A549 (cell line): Measurements from ENCODE around the gene ARTN. TPM values are rescaled to one million over a fixed set of nuclear protein-coding genes. Genes with fewer than 3 reads are reported as not detected.

Experiments used
- ATAC-seq, 2 experiments: fragments of 200-7000 bp in 1 of 2; fragments of >200 bp in 1 of 2; cut with Nextera tagmentation in 1 of 2; cut with Tn5 transposase in 1 of 2; 3 replicates each; pipeline versions ENCODE4 v1.8.0 to v1.9.1; 2018 to 2020; ENCODE audit warnings: mild to moderate bottlenecking in 1 of 2, moderate library complexity in 1 of 2
- CTCF ChIA-PET: fragments of 300-600 bp; sonication (Branson Sonifier 250); formaldehyde crosslinking; extraction: SDS; loops from one replicate; lab custom pipeline; 2021; ENCODE audit warnings: antibody characterized with exemption, inconsistent platforms; lab: Yijun Ruan, JAX
- POLR2A ChIA-PET: fragments of 350-600 bp; formaldehyde crosslinking; extraction: SDS; loops from one replicate; lab custom pipeline; 2021; ENCODE audit warnings: antibody characterized with exemption, inconsistent platforms; lab: Yijun Ruan, JAX
- DNase-seq, 2 experiments: peaks; one replicate each; pipeline versions ENCODE4 v3.0.0 to v3.0.0-alpha.2; 2011 to 2016; ENCODE audit warnings: low read depth in 1 of 2, low spot score in 1 of 2
- FAIRE-seq: peaks from 2 replicates; lab custom pipeline; 2011; peaks lifted over from hg19 to GRCh38; lab: Jason Lieb, UNC
- H3K27ac ChIP-seq, 2 experiments: fragments of >200 bp; sonication (Bioruptor Twin); formaldehyde crosslinking; 3 replicates each; pipeline ENCODE4 v1.5.1; 2016 to 2017
- H3K4me1 ChIP-seq: fragments of >200 bp; sonication (Bioruptor Twin); formaldehyde crosslinking; 3 replicates; pipeline ENCODE4 v1.6.1; 2016
- H3K4me2 ChIP-seq: fragments of >200 bp; sonication (Bioruptor Twin); formaldehyde crosslinking; 3 replicates; pipeline ENCODE4 v1.6.1; 2016
- H3K4me3 ChIP-seq: fragments of >200 bp; sonication (Bioruptor Twin); formaldehyde crosslinking; 3 replicates; pipeline ENCODE4 v1.5.1; 2016
- H3K9me3 ChIP-seq: fragments of >200 bp; sonication (Bioruptor Twin); formaldehyde crosslinking; 3 replicates; pipeline ENCODE4 v1.6.1; 2016
- ATOH8 ChIP-seq: fragments of 250-450 bp; sonication (Bioruptor Pico); IDR thresholded peaks from 2 replicates; pipeline ENCODE4 v1.5.0; 2020; ENCODE audit warnings: low read depth, mild to moderate bottlenecking, moderate library complexity
- BHLHE40 ChIP-seq: IDR thresholded peaks from 2 replicates; pipeline ENCODE4 v1.6.1; 2012; ENCODE audit warnings: low read depth, low read length, inconsistent platforms
- CHD2 ChIP-seq: fragments of 150-350 bp; IDR thresholded peaks from 2 replicates; pipeline ENCODE4 v1.6.1; 2014; ENCODE audit warnings: low read length; ENCODE audit not compliant: partially characterized antibody
- EHF ChIP-seq: fragments of 250-450 bp; sonication (Bioruptor Pico); IDR thresholded peaks from 2 replicates; pipeline ENCODE4 v1.5.0; 2020; ENCODE audit warnings: mild to moderate bottlenecking
- EHMT2 ChIP-seq: fragments of 200-600 bp; sonication (generic); IDR thresholded peaks from 2 replicates; pipeline ENCODE4 v1.6.1; 2016; ENCODE audit warnings: antibody characterized with exemption, low read depth, mild to moderate bottlenecking, moderate library complexity
- FOSL2 ChIP-seq, 2 experiments: fragments of 450-650 bp in 1 of 2; fragments of >200 bp in 1 of 2; sonication (Bioruptor Twin) in 1 of 2; formaldehyde crosslinking; IDR thresholded peaks; 2 replicates each; pipeline versions ENCODE4 v1.5.0 to v1.6.1; 2016 to 2020; ENCODE audit warnings: mild to moderate bottlenecking in 1 of 2, moderate library complexity in 1 of 2
- FOXS1 ChIP-seq: fragments of 250-450 bp; sonication (Bioruptor Pico); IDR thresholded peaks from 2 replicates; pipeline ENCODE4 v1.5.0; 2020; ENCODE audit warnings: mild to moderate bottlenecking, moderate library complexity
- JUN ChIP-seq, 2 experiments: fragments of >200 bp; sonication (Bioruptor Twin); formaldehyde crosslinking; IDR thresholded peaks; 2 replicates in 1 of 2; 3 replicates in 1 of 2; pipeline ENCODE4 v1.6.1; 2016 to 2017
- JUNB ChIP-seq: fragments of >200 bp; sonication (Bioruptor Twin); formaldehyde crosslinking; IDR thresholded peaks from 2 replicates; pipeline ENCODE4 v1.6.1; 2016
- KDM5A ChIP-seq: fragments of 200-600 bp; sonication (generic); IDR thresholded peaks from 2 replicates; pipeline ENCODE4 v1.6.1; 2016; ENCODE audit warnings: antibody characterized with exemption, mild to moderate bottlenecking
- NFE2L2 ChIP-seq: fragments of 150-350 bp; conservative IDR thresholded peaks from 2 replicates; pipeline ENCODE4 v1.6.1; 2014; ENCODE audit warnings: low read length
- NPAS2 ChIP-seq: fragments of 250-450 bp; sonication (Bioruptor Pico); IDR thresholded peaks from 2 replicates; pipeline ENCODE4 v1.8.0; 2022; ENCODE audit warnings: mild to moderate bottlenecking, moderate library complexity, borderline replicate concordance
- NR3C1 ChIP-seq: fragments of >200 bp; sonication (Bioruptor Twin); formaldehyde crosslinking; IDR thresholded peaks from 3 replicates; pipeline ENCODE4 v1.6.1; 2017
- PBX3 ChIP-seq: IDR thresholded peaks from 2 replicates; pipeline ENCODE4 v1.6.1; 2012
- RARB ChIP-seq: fragments of 250-450 bp; sonication (Bioruptor Pico); IDR thresholded peaks from 2 replicates; pipeline ENCODE4 v1.8.0; 2021; ENCODE audit warnings: mild to moderate bottlenecking, moderate library complexity
- RCOR1 ChIP-seq: fragments of 150-350 bp; IDR thresholded peaks from 2 replicates; pipeline ENCODE4 v1.6.1; 2014; ENCODE audit warnings: antibody characterized with exemption, low read length, low read depth
- SMC3 ChIP-seq: fragments of >200 bp; sonication (Bioruptor Twin); formaldehyde crosslinking; IDR thresholded peaks from 3 replicates; pipeline ENCODE4 v1.6.1; 2018; ENCODE audit warnings: inconsistent platforms
- TFCP2L1 ChIP-seq: fragments of 250-450 bp; sonication (Bioruptor Pico); IDR thresholded peaks from 2 replicates; pipeline ENCODE4 v1.5.0; 2021; ENCODE audit warnings: mild to moderate bottlenecking
- ZC3H11A ChIP-seq: fragments of 450-650 bp; IDR thresholded peaks from 2 replicates; pipeline ENCODE4 v1.6.1; 2014; ENCODE audit warnings: antibody characterized with exemption, mild to moderate bottlenecking
- ZFP36 ChIP-seq: fragments of 450-650 bp; IDR thresholded peaks from 2 replicates; pipeline ENCODE4 v1.6.1; 2014; ENCODE audit warnings: borderline replicate concordance; ENCODE audit not compliant: partially characterized antibody
- ZNF302 ChIP-seq: fragments of 250-450 bp; sonication (Bioruptor Pico); IDR thresholded peaks from 2 replicates; pipeline ENCODE4 v1.9.0; 2021; ENCODE audit warnings: inconsistent platforms, mild to moderate bottlenecking, moderate library complexity
- WGBS: methylation state at CpG from one replicate; pipeline ENCODE4 v1.1.6; 2017; ENCODE audit errors: missing lambda C conversion rate; 5-methylcytosine and 5-hydroxymethylcytosine counted together
- polyA plus RNA-seq, 4 experiments: library from polyadenylated mRNA; depleted of rRNA in 3 of 4; stranded (reverse); fragments of >200 nt; fragmentation: RNase III in 1 of 4; extraction: RNeasy Plus Mini Kit Qiagen cat#74134 plus additional on column Dnase treatment in 1 of 4; gene quantifications; 2 replicates in 3 of 4; 3 replicates in 1 of 4; pipeline ENCODE4 v1.2.3, GENCODE V29; 2011 to 2017
- TF ChIP-seq, protein P1 (sequence below): fragments of 150-350 bp; IDR thresholded peaks from 2 replicates; pipeline ENCODE4 v1.6.1; 2014; ENCODE audit warnings: low read depth, mild to moderate bottlenecking, low read length
- TF ChIP-seq, protein P2 (sequence below): fragments of >200 bp; sonication (Bioruptor Twin); formaldehyde crosslinking; IDR thresholded peaks from 2 replicates; pipeline ENCODE4 v1.6.1; 2016
- TF ChIP-seq, protein P3 (sequence below): fragments of 450-650 bp; IDR thresholded peaks from 2 replicates; pipeline ENCODE4 v1.6.1; 2014; ENCODE audit warnings: antibody characterized with exemption
- TF ChIP-seq, protein P4 (sequence below): fragments of 200-600 bp; sonication (generic); IDR thresholded peaks from 2 replicates; pipeline ENCODE4 v1.6.1; 2016; ENCODE audit warnings: antibody characterized with exemption, mild to moderate bottlenecking, moderate library complexity

ARTN gene
- polyA plus RNA-seq, 2 of the 4 experiments (the other 2 are of a cell fraction), result 0.21 to 0.53 TPM

DNA sequence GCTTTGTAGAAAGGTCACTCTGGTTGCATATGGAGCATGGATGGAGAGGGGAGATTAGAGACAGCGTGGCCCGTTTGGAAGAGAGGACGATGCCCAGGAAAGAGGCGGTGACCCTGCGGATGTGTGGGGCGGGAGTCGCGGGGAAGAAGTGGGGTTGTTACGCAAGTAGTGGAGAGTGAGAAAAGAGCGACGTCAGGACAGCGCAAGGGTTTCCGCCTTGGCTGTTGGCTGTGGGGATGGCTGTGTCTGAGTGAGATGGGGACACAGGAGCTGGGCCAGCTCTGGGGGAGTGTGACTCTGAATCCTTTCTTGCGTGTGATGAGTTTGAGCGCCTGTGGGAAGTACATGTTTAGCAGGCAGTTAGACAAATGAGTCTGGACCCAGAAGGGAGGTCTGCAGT is 49.2 kb downstream of the ARTN start:
- ATAC-seq, result no peak
- TF ChIP-seq, protein P1, sequence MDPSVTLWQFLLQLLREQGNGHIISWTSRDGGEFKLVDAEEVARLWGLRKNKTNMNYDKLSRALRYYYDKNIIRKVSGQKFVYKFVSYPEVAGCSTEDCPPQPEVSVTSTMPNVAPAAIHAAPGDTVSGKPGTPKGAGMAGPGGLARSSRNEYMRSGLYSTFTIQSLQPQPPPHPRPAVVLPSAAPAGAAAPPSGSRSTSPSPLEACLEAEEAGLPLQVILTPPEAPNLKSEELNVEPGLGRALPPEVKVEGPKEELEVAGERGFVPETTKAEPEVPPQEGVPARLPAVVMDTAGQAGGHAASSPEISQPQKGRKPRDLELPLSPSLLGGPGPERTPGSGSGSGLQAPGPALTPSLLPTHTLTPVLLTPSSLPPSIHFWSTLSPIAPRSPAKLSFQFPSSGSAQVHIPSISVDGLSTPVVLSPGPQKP, result no peak
- no peak for TF ChIP-seq KDM5A
- no peak for TF ChIP-seq PBX3
- no peak for TF ChIP-seq CHD2
- TF ChIP-seq, all 56 proteins: peak for 0
- H3K4me2 ChIP-seq, result no peak overlapping the region
- DNase-seq (no peak), FAIRE-seq (no peak)
- WGBS, result 96% methylated on average over 15 of the region's 15 CpGs
- H3K4me1 ChIP-seq, result peaks cover 38% of the 10 kb centered on the region; the same call in 2 of the 3 replicates
- no peak overlapping the region for H3K27ac ChIP-seq
- H3K4me3 ChIP-seq, result no peak overlapping the region
- CTCF ChIA-PET, result no interaction called here
- no peaks in the 10 kb centered on the region for H3K9me3 ChIP-seq
- POLR2A ChIA-PET, result no interaction called here

DNA sequence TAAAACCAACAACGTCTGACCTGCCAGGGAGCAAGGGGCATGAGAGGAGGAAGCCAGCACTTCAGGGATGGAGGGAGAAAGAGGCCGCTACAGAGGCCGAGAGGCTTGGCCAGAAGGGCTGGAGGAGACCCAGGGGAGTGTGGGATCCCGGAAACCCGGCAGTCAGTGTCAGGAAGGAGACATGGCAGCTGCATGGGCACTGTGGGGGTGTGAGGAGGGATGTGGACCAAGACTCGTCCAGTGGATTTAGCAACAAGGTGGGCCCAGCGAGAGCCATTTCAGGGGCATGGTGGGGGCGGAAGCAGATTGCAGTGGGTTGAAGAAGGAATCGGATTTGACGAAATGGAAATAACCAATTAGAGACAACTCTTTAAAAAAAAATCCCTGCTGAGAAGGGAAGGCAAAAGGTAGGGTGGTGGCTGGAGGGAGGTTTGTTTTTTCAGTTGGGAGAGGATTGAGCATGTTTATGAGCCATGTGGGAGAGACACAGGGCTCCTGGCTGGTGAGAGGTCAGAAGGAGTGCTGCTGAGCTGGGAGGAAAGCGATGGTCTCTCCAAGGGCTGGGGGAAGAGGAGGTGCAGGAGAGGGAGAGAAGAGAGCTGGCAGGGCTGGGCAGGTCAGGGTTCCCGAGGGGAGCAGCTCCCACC is 49.8 kb downstream of the ARTN start:
- 91% methylated on average over 12 of the region's 12 CpGs for WGBS
- no peak overlapping the region for H3K27ac ChIP-seq
- H3K4me1 ChIP-seq, result peaks cover 32% of the 10 kb centered on the region; the same call in 2 of the 3 replicates
- ChIA-PET POLR2A (no interaction called here), CTCF (no interaction called here)
- no peak for ATAC-seq
- FAIRE-seq, result no peak
- no peak overlapping the region for H3K4me2 ChIP-seq
- no peaks in the 10 kb centered on the region for H3K9me3 ChIP-seq
- TF ChIP-seq EHMT2 (no peak), ZC3H11A (no peak), JUNB (no peak), JUN (IDR thresholded peaks at IDR 0.05) (no peak), ZNF302 (CRISPR knock-in tag) (no peak), ATOH8 (no peak), RCOR1 (no peak), SMC3 (no peak)
- TF ChIP-seq, protein P2, sequence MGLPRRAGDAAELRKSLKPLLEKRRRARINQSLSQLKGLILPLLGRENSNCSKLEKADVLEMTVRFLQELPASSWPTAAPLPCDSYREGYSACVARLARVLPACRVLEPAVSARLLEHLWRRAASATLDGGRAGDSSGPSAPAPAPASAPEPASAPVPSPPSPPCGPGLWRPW, result no peak
- TF ChIP-seq, protein P3, sequence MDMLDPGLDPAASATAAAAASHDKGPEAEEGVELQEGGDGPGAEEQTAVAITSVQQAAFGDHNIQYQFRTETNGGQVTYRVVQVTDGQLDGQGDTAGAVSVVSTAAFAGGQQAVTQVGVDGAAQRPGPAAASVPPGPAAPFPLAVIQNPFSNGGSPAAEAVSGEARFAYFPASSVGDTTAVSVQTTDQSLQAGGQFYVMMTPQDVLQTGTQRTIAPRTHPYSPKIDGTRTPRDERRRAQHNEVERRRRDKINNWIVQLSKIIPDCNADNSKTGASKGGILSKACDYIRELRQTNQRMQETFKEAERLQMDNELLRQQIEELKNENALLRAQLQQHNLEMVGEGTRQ, result no peak
- no peak for DNase-seq
- no peak overlapping the region for H3K4me3 ChIP-seq

DNA sequence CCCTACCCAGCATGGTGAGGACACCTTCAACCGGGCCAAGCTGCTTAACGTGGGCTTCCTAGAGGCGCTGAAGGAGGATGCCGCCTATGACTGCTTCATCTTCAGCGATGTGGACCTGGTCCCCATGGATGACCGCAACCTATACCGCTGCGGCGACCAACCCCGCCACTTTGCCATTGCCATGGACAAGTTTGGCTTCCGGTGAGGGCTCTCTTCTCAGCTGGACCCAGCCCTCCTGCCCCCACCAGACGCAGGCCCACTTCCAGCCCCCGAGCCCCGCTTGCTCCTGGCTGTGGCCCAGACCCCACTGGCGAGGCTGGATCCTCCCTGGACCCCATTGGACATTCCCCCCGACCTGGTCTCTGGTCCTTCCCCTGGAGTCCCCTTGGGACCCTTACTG is 51.3 kb downstream of the ARTN start:
- FAIRE-seq, result no peak
- no peak overlapping the region for H3K4me3 ChIP-seq
- H3K27ac ChIP-seq, result no peak overlapping the region
- whole genome bisulfite sequencing, result 88% methylated on average over 10 of the region's 16 CpGs
- H3K4me2 ChIP-seq, result no peak overlapping the region
- H3K4me1 ChIP-seq, result peaks cover 30% of the 10 kb centered on the region; the same call in 2 of the 3 replicates
- ATAC-seq, result no peak
- no peaks in the 10 kb centered on the region for H3K9me3 ChIP-seq
- ChIA-PET CTCF (interaction anchor here (1.6 kb wide), 1 partner anchor 62 kb away, joined by 3 read pairs; no protein-coding TSS in a partner anchor), POLR2A (no interaction called here)
- DNase-seq, result no peak
- no peak for TF ChIP-seq BHLHE40
- TF ChIP-seq ATOH8, result no peak
- no peak for TF ChIP-seq RARB
- TF ChIP-seq, protein P4, sequence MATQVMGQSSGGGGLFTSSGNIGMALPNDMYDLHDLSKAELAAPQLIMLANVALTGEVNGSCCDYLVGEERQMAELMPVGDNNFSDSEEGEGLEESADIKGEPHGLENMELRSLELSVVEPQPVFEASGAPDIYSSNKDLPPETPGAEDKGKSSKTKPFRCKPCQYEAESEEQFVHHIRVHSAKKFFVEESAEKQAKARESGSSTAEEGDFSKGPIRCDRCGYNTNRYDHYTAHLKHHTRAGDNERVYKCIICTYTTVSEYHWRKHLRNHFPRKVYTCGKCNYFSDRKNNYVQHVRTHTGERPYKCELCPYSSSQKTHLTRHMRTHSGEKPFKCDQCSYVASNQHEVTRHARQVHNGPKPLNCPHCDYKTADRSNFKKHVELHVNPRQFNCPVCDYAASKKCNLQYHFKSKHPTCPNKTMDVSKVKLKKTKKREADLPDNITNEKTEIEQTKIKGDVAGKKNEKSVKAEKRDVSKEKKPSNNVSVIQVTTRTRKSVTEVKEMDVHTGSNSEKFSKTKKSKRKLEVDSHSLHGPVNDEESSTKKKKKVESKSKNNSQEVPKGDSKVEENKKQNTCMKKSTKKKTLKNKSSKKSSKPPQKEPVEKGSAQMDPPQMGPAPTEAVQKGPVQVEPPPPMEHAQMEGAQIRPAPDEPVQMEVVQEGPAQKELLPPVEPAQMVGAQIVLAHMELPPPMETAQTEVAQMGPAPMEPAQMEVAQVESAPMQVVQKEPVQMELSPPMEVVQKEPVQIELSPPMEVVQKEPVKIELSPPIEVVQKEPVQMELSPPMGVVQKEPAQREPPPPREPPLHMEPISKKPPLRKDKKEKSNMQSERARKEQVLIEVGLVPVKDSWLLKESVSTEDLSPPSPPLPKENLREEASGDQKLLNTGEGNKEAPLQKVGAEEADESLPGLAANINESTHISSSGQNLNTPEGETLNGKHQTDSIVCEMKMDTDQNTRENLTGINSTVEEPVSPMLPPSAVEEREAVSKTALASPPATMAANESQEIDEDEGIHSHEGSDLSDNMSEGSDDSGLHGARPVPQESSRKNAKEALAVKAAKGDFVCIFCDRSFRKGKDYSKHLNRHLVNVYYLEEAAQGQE, result no peak
- TF ChIP-seq FOXS1 (CRISPR knock-in tag), result no peak
- no peak for TF ChIP-seq ZNF302 (CRISPR knock-in tag)
- no peak for TF ChIP-seq NPAS2 (CRISPR knock-in tag)
- no peak for TF ChIP-seq NFE2L2
- no peak for TF ChIP-seq NR3C1
- TF ChIP-seq TFCP2L1 (CRISPR knock-in tag), result no peak
- TF ChIP-seq CHD2, result no peak
- no peak for TF ChIP-seq ZFP36
- no peak for TF ChIP-seq EHF (CRISPR knock-in tag)
- TF ChIP-seq FOSL2 (IDR thresholded peaks at IDR 0.05), result no peak
- no peak for TF ChIP-seq FOSL2 (CRISPR knock-in tag; IDR thresholded peaks at IDR 0.05)
- TF ChIP-seq SMC3, result no peak
- no peak for TF ChIP-seq KDM5A
